IMR-90 (cell line): ENCODE results near the gene STAP2. TPM values are rescaled to one million over a fixed set of nuclear protein-coding genes. Genes with fewer than 3 reads are reported as not detected.

Experiments
- ATAC-seq: fragments of 200-7000 bp; cut with Tn5 transposase; 2 replicates; pipeline ENCODE4 v1.9.1; 2020; ENCODE audit warnings: low read depth, mild to moderate bottlenecking, moderate library complexity
- BruUV-seq: library from RNA; stranded (reverse); fragments of 400-500 nt; replicated peaks from 2 replicates; lab custom pipeline; 2021; lab: Mats Ljungman, UMichigan
- CTCF ChIA-PET: fragments of 300-600 bp; formaldehyde crosslinking; extraction: SDS; loops from one replicate; lab custom pipeline; 2021; ENCODE audit warnings: antibody characterized with exemption; lab: Yijun Ruan, JAX
- POLR2A ChIA-PET: fragments of 300-600 bp; sonication (Branson Sonifier 250); formaldehyde crosslinking; loops from one replicate; lab custom pipeline; 2022; ENCODE audit warnings: antibody characterized with exemption; ENCODE audit not compliant: unreplicated experiment; lab: Charles Lee
- DNase-seq: peaks from one replicate; pipeline ENCODE4 v3.0.0; 2013
- H2AFZ ChIP-seq: replicated peaks from 2 replicates; pipeline ENCODE3; 2013; ENCODE audit warnings: low read length, mild to moderate bottlenecking; ENCODE audit not compliant: poor library complexity
- H2AK5ac ChIP-seq: 2 replicates; pipeline ENCODE4 v1.6.1; 2013; ENCODE audit warnings: low read depth, low read length, inconsistent platforms
- H2AK9ac ChIP-seq: replicated peaks from 2 replicates; pipeline ENCODE3; 2013; ENCODE audit warnings: mild to moderate bottlenecking, low read depth, low read length, moderate library complexity; ENCODE audit not compliant: poor library complexity
- H2BK120ac ChIP-seq: 2 replicates; pipeline ENCODE4 v1.6.1; 2013; ENCODE audit warnings: low read depth, low read length, inconsistent platforms
- H2BK15ac ChIP-seq: 3 replicates; pipeline ENCODE4 v1.6.1; 2013; ENCODE audit warnings: low read depth, low read length, inconsistent platforms
- H2BK20ac ChIP-seq: 2 replicates; pipeline ENCODE4 v1.6.1; 2013; ENCODE audit warnings: low read depth, mild to moderate bottlenecking, inconsistent platforms, low read length, moderate library complexity
- H2BK5ac ChIP-seq: 2 replicates; pipeline ENCODE4 v1.6.1; 2013; ENCODE audit warnings: mild to moderate bottlenecking, low read depth, low read length, inconsistent platforms; ENCODE audit not compliant: poor library complexity, severe bottlenecking
- H3K14ac ChIP-seq: replicated peaks from 2 replicates; pipeline ENCODE4 v1.6.1; 2013; ENCODE audit warnings: low read depth, low read length, inconsistent platforms
- H3K18ac ChIP-seq: 2 replicates; pipeline ENCODE4 v1.6.1; 2013; ENCODE audit warnings: low read depth, low read length, control low read depth
- H3K23ac ChIP-seq: 2 replicates; pipeline ENCODE4 v1.6.1; 2013; ENCODE audit warnings: low read depth, low read length, inconsistent platforms
- H3K27ac ChIP-seq: 2 replicates; pipeline ENCODE4 v1.5.1; 2013; ENCODE audit warnings: mild to moderate bottlenecking, control low read depth, low read length; ENCODE audit not compliant: insufficient read depth
- H3K27me3 ChIP-seq: 2 replicates; pipeline ENCODE4 v1.6.1; 2013; ENCODE audit warnings: low read length; ENCODE audit not compliant: control insufficient read depth, insufficient read depth
- H3K36me3 ChIP-seq: 2 replicates; pipeline ENCODE4 v1.6.1; 2013; ENCODE audit warnings: low read length, mixed read lengths; ENCODE audit not compliant: control insufficient read depth, insufficient read depth
- H3K4ac ChIP-seq: 2 replicates; pipeline ENCODE4 v1.6.1; 2013; ENCODE audit warnings: low read depth, low read length, inconsistent platforms
- H3K4me1 ChIP-seq: 2 replicates; pipeline ENCODE4 v1.6.1; 2013; ENCODE audit warnings: low read length, mixed read lengths; ENCODE audit not compliant: control insufficient read depth, insufficient read depth
- H3K4me2 ChIP-seq: 2 replicates; pipeline ENCODE4 v1.6.1; 2013; ENCODE audit warnings: low read depth, mild to moderate bottlenecking, control low read depth, low read length, moderate library complexity
- H3K4me3 ChIP-seq: 2 replicates; pipeline ENCODE4 v1.5.1; 2013; ENCODE audit warnings: low read depth, mild to moderate bottlenecking, control low read depth, low read length, moderate library complexity; ENCODE audit not compliant: insufficient read depth
- H3K56ac ChIP-seq: 2 replicates; pipeline ENCODE4 v1.6.1; 2013; ENCODE audit warnings: low read length, inconsistent platforms; ENCODE audit not compliant: insufficient read depth; ENCODE audit errors: extremely low read depth
- H3K79me1 ChIP-seq, 2 experiments: 2 replicates each; pipeline ENCODE4 v1.6.1; 2013; ENCODE audit warnings: low read length in 2 of 2, inconsistent platforms in 1 of 2, low read depth in 1 of 2
- H3K9ac ChIP-seq: 2 replicates; pipeline ENCODE4 v1.6.1; 2013; ENCODE audit warnings: low read depth, low read length, control low read depth
- H3K9me1 ChIP-seq: 2 replicates; pipeline ENCODE4 v1.6.1; 2013; ENCODE audit warnings: low read length, inconsistent platforms; ENCODE audit not compliant: insufficient read depth
- H3K9me3 ChIP-seq: 2 replicates; pipeline ENCODE4 v1.6.1; 2013; ENCODE audit warnings: low read length; ENCODE audit not compliant: control insufficient read depth, insufficient read depth
- H4K20me1 ChIP-seq: 2 replicates; pipeline ENCODE4 v1.6.1; 2013; ENCODE audit warnings: low read length, inconsistent platforms; ENCODE audit not compliant: insufficient read depth
- H4K5ac ChIP-seq: 2 replicates; pipeline ENCODE4 v1.6.1; 2013; ENCODE audit warnings: mild to moderate bottlenecking, low read depth, low read length, control low read depth
- H4K8ac ChIP-seq, 2 experiments: 2 replicates each; pipeline ENCODE4 v1.6.1; 2013; ENCODE audit warnings: low read depth in 2 of 2, low read length in 2 of 2, control low read depth in 1 of 2, inconsistent platforms in 1 of 2
- H4K91ac ChIP-seq: 2 replicates; pipeline ENCODE4 v1.6.1; 2013; ENCODE audit warnings: low read depth, low read length, inconsistent platforms; ENCODE audit not compliant: insufficient read depth
- CEBPB ChIP-seq: IDR thresholded peaks from 2 replicates; pipeline ENCODE4 v1.6.1; 2012; ENCODE audit warnings: low read depth, low read length, improper control_type of control experiment
- CTCF ChIP-seq: conservative IDR thresholded peaks from 2 replicates; pipeline ENCODE4 v1.5.1; 2012; ENCODE audit warnings: mild to moderate bottlenecking, low read depth, low read length, improper control_type of control experiment
- RAD21 ChIP-seq: IDR thresholded peaks from 2 replicates; pipeline ENCODE4 v1.6.1; 2012; ENCODE audit warnings: low read length, improper control_type of control experiment
- WGBS, 2 experiments: methylation state at CpG; one replicate each; pipeline versions ENCODE4 v1.1.5 to v1.1.7; 2013; ENCODE audit warnings: missing lambda C conversion rate in 2 of 2; ENCODE audit not compliant: insufficient read length in 1 of 2; ENCODE audit errors: extremely low coverage in 2 of 2; 5-methylcytosine and 5-hydroxymethylcytosine counted together
- dilution Hi-C: fragments of 300-500 bp; cut with HindIII; formaldehyde crosslinking; loops from one replicate; pipeline ENCODE4 v1.14.3; 2018; ENCODE audit warnings: low sequenced_read_pairs; ENCODE audit not compliant: unreplicated experiment
- in situ Hi-C: fragments of 300-500 bp; cut with MboI; formaldehyde crosslinking; loops from 3 replicates; pipeline ENCODE4 v1.14.3; 2019; ENCODE audit warnings: low sequenced_read_pairs, inconsistent platforms, mixed read lengths
- intact Hi-C: fragments of 100-400 bp; cut with micrococcal nuclease; formaldehyde crosslinking; loops from 2 replicates; pipeline ENCODE4 v1.10.0; 2022
- polyA plus RNA-seq, 3 experiments: library from polyadenylated mRNA; depleted of rRNA; stranded (reverse); fragments of >200 nt; gene quantifications; 2 replicates each; pipeline ENCODE4 v1.2.3, GENCODE V29; 2012; ENCODE audit warnings: low replicate concordance in 1 of 3
- total RNA-seq: library from RNA; depleted of rRNA; stranded (reverse); fragments of >200 nt; gene quantifications from 2 replicates; pipeline ENCODE4 v1.2.3, GENCODE V29; 2012

The STAP2 gene
- total and polyA plus RNA-seq, 2 of the 4 experiments (the other 2 are of a cell fraction), result 1.3 to 3.4 TPM

- TF ChIP-seq CTCF, result no peak
- TF ChIP-seq RAD21, result no peak
- no peak for TF ChIP-seq CEBPB
- H4K5ac ChIP-seq, result no peak overlapping the region
- no peak overlapping the region for H2BK120ac ChIP-seq
- ATAC-seq (no peak), DNase-seq (no peak)
- no peak overlapping the region for H3K4me3 ChIP-seq
- H3K56ac ChIP-seq, result no peak overlapping the region
- intact Hi-C loops, result no loop called here
- H2BK15ac ChIP-seq, result no peak overlapping the region
- H2AFZ ChIP-seq, result no peak overlapping the region
- no peak overlapping the region for H2BK5ac ChIP-seq
- in situ Hi-C loops, result no loop called here
- no peak overlapping the region for H3K9ac ChIP-seq
- no peak overlapping the region for H3K4me2 ChIP-seq
- no peaks in the 10 kb centered on the region for H3K36me3 ChIP-seq
- BruUV-seq, result no TSS peak
- H2BK20ac ChIP-seq, result no peak overlapping the region
- H2AK9ac ChIP-seq, result no peak overlapping the region
- dilution Hi-C loops, result no loop called here
- no peaks in the 10 kb centered on the region for H3K4me1 ChIP-seq
- peaks cover 3% of the 10 kb centered on the region; the same call in 1 of the 2 replicates for H3K9me3 ChIP-seq
- no peaks in the 10 kb centered on the region for H3K79me1 ChIP-seq
- H3K14ac ChIP-seq, result no peak overlapping the region
- no peak overlapping the region for H2AK5ac ChIP-seq
- ChIA-PET POLR2A (no interaction called here), CTCF (no interaction called here)
- H3K18ac ChIP-seq, result no peak overlapping the region
- no peak overlapping the region for H4K91ac ChIP-seq
- H4K8ac ChIP-seq, result no peak overlapping the region
- no CpG with 5 or more reads among the region's 9 CpGs for whole genome bisulfite sequencing, 2 experiments
- H4K20me1 ChIP-seq, result no peaks in the 10 kb centered on the region
- no peak overlapping the region for H3K27ac ChIP-seq
- H3K23ac ChIP-seq, result no peak overlapping the region
- no peaks in the 10 kb centered on the region; the same call in 1 of the 2 replicates for H3K27me3 ChIP-seq
- no peak overlapping the region for H3K4ac ChIP-seq
- H3K9me1 ChIP-seq, result no peaks in the 10 kb centered on the region
Observed at GRCh38 chr19:4323692-4324091, 14.9 kb downstream of the STAP2 start.
